Loucy (cell line): Measurements from ENCODE around the gene LUC7L3.
"Not testable (repeated sequence)": the region's sequence is repeated elsewhere in the genome, so short reads cannot be mapped to it uniquely, and the experiment has no call there.

ENCODE experiments used
- H2AFZ ChIP-seq: fragments of 200-600 bp; sonication (generic); 2 replicates; pipeline ENCODE4 v1.6.0; 2016; ENCODE audit warnings: antibody characterized with exemption, mild to moderate bottlenecking, low read length, moderate library complexity
- H3F3A ChIP-seq: fragments of 200-600 bp; 2 replicates; pipeline ENCODE4 v1.6.0; 2016; ENCODE audit warnings: antibody characterized with exemption, low read depth, mild to moderate bottlenecking
- H3K27me3 ChIP-seq: fragments of 200-600 bp; sonication (generic); 2 replicates; pipeline ENCODE4 v1.6.1; 2014; ENCODE audit warnings: low read length, mild to moderate bottlenecking; ENCODE audit not compliant: insufficient read depth, poor library complexity, severe bottlenecking
- H3K36me3 ChIP-seq: fragments of 200-600 bp; sonication (generic); 2 replicates; pipeline ENCODE4 v1.6.1; 2016; ENCODE audit warnings: low read length; ENCODE audit not compliant: insufficient read depth
- H3K4me1 ChIP-seq: fragments of 200-600 bp; sonication (generic); 2 replicates; pipeline ENCODE4 v1.5.1; 2014; ENCODE audit warnings: low read length, mild to moderate bottlenecking; ENCODE audit not compliant: insufficient read depth, poor library complexity, severe bottlenecking
- H3K4me2 ChIP-seq: fragments of 200-600 bp; sonication (generic); 2 replicates; pipeline ENCODE4 v1.6.0; 2014; ENCODE audit warnings: antibody characterized with exemption, low read length, low read depth, mild to moderate bottlenecking; ENCODE audit not compliant: poor library complexity, severe bottlenecking
- H3K4me3 ChIP-seq: fragments of 200-600 bp; sonication (generic); 2 replicates; pipeline ENCODE4 v1.5.1; 2014; ENCODE audit warnings: low read length, mild to moderate bottlenecking, mixed read lengths; ENCODE audit not compliant: poor library complexity, severe bottlenecking
- H3K79me2 ChIP-seq: fragments of 200-600 bp; sonication (generic); 2 replicates; pipeline ENCODE4 v1.6.1; 2014; ENCODE audit warnings: low read length; ENCODE audit not compliant: insufficient read depth
- H3K9ac ChIP-seq: fragments of 200-600 bp; sonication (generic); 2 replicates; pipeline ENCODE4 v1.6.0; 2014; ENCODE audit warnings: mild to moderate bottlenecking, low read depth, low read length, moderate library complexity; ENCODE audit not compliant: poor library complexity, severe bottlenecking
- H3K9me2 ChIP-seq: fragments of 200-600 bp; sonication (generic); replicated peaks from 2 replicates; pipeline ENCODE4 v1.6.1; 2016; ENCODE audit warnings: low read depth, low read length, mixed read lengths
- H3K9me3 ChIP-seq: fragments of 200-600 bp; sonication (generic); 2 replicates; pipeline ENCODE4 v1.6.1; 2014; ENCODE audit warnings: mild to moderate bottlenecking, antibody characterized with exemption, low read length, low read depth; ENCODE audit not compliant: insufficient read depth
- H4K20me1 ChIP-seq: fragments of 200-600 bp; sonication (generic); 2 replicates; pipeline ENCODE4 v1.6.0; 2014; ENCODE audit warnings: antibody characterized with exemption, low read length, mild to moderate bottlenecking; ENCODE audit not compliant: insufficient read depth, poor library complexity, severe bottlenecking
- EZH2phosphoT487 ChIP-seq: fragments of 200-600 bp; IDR thresholded peaks from 2 replicates; pipeline ENCODE4 v1.6.1; 2018; ENCODE audit warnings: antibody characterized with exemption, mild to moderate bottlenecking, moderate library complexity, borderline replicate concordance
- TF ChIP-seq, protein P1 (sequence below): fragments of 200-600 bp; sonication (generic); conservative IDR thresholded peaks from 2 replicates; pipeline ENCODE4 v1.5.1; 2014; ENCODE audit warnings: mild to moderate bottlenecking, antibody characterized with exemption, low read length

LUC7L3 gene

DNA sequence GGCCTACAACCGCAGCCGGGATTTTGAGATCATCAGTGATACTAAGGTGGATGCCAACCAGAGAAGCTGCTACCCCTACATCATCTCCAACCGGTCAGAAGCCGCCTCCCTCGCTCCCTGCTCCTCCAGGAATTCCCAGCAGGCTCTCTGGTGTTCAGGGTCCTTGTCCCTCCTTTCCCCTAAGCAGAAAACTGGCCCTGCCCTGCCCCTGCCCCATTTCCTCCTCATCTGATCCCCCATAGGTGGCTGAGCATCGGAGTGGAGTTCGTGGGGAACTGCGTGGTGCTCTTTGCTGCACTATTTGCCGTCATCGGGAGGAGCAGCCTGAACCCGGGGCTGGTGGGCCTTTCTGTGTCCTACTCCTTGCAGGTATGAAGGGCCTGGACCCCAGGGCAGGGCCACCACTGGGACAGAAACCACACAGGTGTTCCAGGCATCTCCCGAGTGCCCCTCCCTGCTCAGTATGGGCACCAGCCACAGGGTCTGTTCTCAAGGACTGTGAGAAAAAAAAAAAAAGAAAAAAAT, 41.5 kb upstream of the LUC7L3 start:
- Histone ChIP-seq H3K79me2 (no peaks in the 10 kb centered on the region), H3K4me3 (no peak overlapping the region), H3K4me2 (no peak overlapping the region), H2AFZ (no peak overlapping the region), H3F3A (no peaks in the 10 kb centered on the region), H3K9me2 (no peaks in the 10 kb centered on the region), H3K9ac (no peak overlapping the region), H3K9me3 (no peaks in the 10 kb centered on the region), H3K4me1 (no peaks in the 10 kb centered on the region), H3K36me3 (no peaks in the 10 kb centered on the region), H3K27me3 (no peaks in the 10 kb centered on the region), H4K20me1 (no peaks in the 10 kb centered on the region)
- TF ChIP-seq EZH2phosphoT487: no peak
- TF ChIP-seq, protein P1, sequence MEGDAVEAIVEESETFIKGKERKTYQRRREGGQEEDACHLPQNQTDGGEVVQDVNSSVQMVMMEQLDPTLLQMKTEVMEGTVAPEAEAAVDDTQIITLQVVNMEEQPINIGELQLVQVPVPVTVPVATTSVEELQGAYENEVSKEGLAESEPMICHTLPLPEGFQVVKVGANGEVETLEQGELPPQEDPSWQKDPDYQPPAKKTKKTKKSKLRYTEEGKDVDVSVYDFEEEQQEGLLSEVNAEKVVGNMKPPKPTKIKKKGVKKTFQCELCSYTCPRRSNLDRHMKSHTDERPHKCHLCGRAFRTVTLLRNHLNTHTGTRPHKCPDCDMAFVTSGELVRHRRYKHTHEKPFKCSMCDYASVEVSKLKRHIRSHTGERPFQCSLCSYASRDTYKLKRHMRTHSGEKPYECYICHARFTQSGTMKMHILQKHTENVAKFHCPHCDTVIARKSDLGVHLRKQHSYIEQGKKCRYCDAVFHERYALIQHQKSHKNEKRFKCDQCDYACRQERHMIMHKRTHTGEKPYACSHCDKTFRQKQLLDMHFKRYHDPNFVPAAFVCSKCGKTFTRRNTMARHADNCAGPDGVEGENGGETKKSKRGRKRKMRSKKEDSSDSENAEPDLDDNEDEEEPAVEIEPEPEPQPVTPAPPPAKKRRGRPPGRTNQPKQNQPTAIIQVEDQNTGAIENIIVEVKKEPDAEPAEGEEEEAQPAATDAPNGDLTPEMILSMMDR: no peak

DNA sequence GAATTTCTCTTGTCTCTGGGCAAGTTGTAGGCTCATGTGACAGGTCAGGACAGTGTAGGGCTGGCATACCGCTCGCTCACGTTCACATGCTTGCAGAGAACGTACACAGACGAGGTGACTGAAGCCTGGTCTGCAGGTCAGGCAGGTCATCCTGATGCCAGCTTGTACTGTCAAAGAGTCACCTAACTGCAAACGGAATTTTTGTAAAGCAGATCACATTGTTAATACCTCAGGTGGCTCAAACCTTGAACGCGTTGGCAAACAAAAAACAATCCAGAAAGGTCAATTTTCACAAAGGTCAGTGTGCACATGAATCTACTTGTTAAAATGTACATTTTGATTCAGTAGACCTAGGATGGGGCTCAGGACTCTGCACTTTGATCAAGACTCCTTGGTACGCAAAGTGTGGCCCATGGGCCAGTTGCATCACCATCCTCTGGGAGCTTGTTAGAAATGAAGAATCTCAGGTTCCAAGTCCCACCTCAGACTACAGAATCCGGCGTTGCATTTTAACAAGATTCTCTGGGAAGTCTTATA, 40.3 kb upstream of the LUC7L3 start:
- no peak overlapping the region for H3K4me2 ChIP-seq
- H3K27me3 ChIP-seq: no peaks in the 10 kb centered on the region
- no peak overlapping the region for H3K9ac ChIP-seq
- H3K4me3 ChIP-seq: no peak overlapping the region
- no peaks in the 10 kb centered on the region for H3K79me2 ChIP-seq
- no peaks in the 10 kb centered on the region for H3K4me1 ChIP-seq
- no peaks in the 10 kb centered on the region for H3F3A ChIP-seq
- no peaks in the 10 kb centered on the region for H4K20me1 ChIP-seq
- H3K9me3 ChIP-seq: no peaks in the 10 kb centered on the region
- TF ChIP-seq EZH2phosphoT487: no peak
- TF ChIP-seq, protein P1: no peak
- no peak overlapping the region for H2AFZ ChIP-seq
- H3K36me3 ChIP-seq: no peaks in the 10 kb centered on the region
- H3K9me2 ChIP-seq: no peaks in the 10 kb centered on the region

DNA sequence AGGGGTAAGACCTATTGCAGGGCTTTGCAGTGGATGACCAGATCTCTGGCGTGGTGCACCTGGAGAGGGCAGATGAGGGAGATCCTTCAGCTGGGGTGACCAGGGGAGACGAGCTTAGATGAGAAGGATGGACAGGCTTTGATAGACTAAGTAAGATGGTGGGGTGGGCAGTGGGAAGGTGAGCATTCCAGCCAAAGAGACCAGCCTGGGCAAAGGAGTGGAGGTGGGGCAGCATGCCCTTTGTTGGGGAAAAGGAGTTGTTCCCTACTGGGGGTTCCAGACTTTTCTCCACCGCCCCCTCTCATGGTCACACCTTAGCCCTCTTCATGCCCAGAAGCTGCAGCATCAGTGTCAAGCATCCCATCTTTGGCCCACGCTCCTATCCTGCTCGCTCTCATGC, 39.3 kb upstream of the LUC7L3 start:
- Histone ChIP-seq H3K9me2 (no peaks in the 10 kb centered on the region), H3K36me3 (no peaks in the 10 kb centered on the region), H2AFZ (no peak overlapping the region), H3K9me3 (no peaks in the 10 kb centered on the region), H3K4me3 (no peak overlapping the region), H3F3A (no peaks in the 10 kb centered on the region), H3K4me1 (no peaks in the 10 kb centered on the region), H4K20me1 (no peaks in the 10 kb centered on the region), H3K4me2 (no peak overlapping the region), H3K9ac (no peak overlapping the region), H3K79me2 (no peaks in the 10 kb centered on the region), H3K27me3 (no peaks in the 10 kb centered on the region)
- TF ChIP-seq, protein P1: no peak
- TF ChIP-seq EZH2phosphoT487: no peak

DNA sequence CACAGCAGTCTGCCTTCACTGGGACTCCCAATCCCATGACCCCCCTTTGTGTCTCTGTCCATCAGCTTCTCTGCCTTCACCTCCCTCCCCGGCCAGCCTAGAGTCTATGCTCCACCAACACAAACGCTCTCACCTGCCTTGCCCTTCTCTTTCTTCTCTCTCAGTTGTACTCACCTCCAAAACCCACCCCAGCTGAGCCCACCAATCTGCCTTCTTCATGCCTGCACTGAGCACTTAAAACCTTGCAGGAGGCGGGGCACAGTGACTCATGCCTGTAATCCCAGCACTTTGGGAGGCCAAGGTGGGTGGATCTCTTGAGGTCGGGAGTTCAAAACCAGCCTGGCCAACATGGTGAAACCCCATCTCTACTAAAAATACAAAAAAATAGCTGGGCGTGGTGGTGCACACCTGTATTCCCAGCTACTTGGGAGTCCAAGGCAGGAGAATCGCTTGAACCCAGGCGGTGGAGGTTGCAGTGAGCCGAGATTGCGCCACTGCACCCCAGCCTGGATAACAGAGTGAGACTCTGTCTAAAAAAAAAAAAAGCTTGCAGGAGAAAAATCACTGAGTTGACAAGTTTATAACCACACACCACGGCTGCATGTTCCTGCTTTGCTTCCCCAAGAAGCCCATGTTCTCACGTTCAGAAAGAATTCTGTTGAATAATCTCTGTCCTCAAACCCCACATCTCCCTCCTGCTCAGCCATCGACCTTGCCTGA, 38.7 kb upstream of the LUC7L3 start:
- H3K4me2 ChIP-seq, H3K4me1 ChIP-seq, H3K27me3 ChIP-seq, H3K79me2 ChIP-seq, H3K4me3 ChIP-seq, H3K9me3 ChIP-seq, H3K9ac ChIP-seq, H3F3A ChIP-seq, H3K36me3 ChIP-seq, H3K9me2 ChIP-seq, H4K20me1 ChIP-seq: not testable (repeated sequence)
- peak overlapping the region; percentile 73 for H2AFZ ChIP-seq
